HepG2 (cell line): ENCODE results near the gene ARL5B. TPM values are rescaled to one million over a fixed set of nuclear protein-coding genes. Genes with fewer than 3 reads are reported as not detected.
A peak's percentile ranks its signal among the peaks of the same experiment; 100 is the strongest.

Experiments
- ADNP ChIP-seq: sonication (generic); formaldehyde crosslinking; IDR thresholded peaks from 2 replicates; pipeline ENCODE4 v1.4.0; 2020; ENCODE audit warnings: missing genetic modification reagents
- CCDC6 ChIP-seq: sonication (generic); formaldehyde crosslinking; IDR thresholded peaks from 2 replicates; pipeline ENCODE4 v1.8.1; 2022; ENCODE audit warnings: mild to moderate bottlenecking, missing genetic modification reagents, moderate library complexity
- IRX3 ChIP-seq: sonication (generic); formaldehyde crosslinking; IDR thresholded peaks from 2 replicates; pipeline ENCODE4 v1.8.1; 2023; ENCODE audit warnings: mild to moderate bottlenecking, low read depth, missing genetic modification reagents, borderline replicate concordance
- MED13 ChIP-seq: sonication (generic); formaldehyde crosslinking; IDR thresholded peaks from 2 replicates; pipeline ENCODE4 v1.5.0; 2020; ENCODE audit warnings: missing genetic modification reagents
- PAF1 ChIP-seq: IDR thresholded peaks from 2 replicates; pipeline ENCODE4 v1.6.1; 2016; ENCODE audit warnings: missing genetic modification reagents, missing compliant biosample characterization
- SNRNP70 ChIP-seq: fragments of 200-400 bp; formaldehyde crosslinking; IDR thresholded peaks from 2 replicates; pipeline ENCODE4 v1.6.1; 2017; ENCODE audit warnings: mild to moderate bottlenecking, low read depth, low read length, moderate library complexity
- WIZ ChIP-seq: sonication (generic); formaldehyde crosslinking; IDR thresholded peaks from 2 replicates; pipeline ENCODE4 v1.5.1; 2020; ENCODE audit warnings: mild to moderate bottlenecking, missing genetic modification reagents
- ZNF350 ChIP-seq: sonication (generic); formaldehyde crosslinking; IDR thresholded peaks from 2 replicates; pipeline ENCODE4 v1.4.0; 2020; ENCODE audit warnings: mild to moderate bottlenecking, low read depth, missing genetic modification reagents, borderline replicate concordance
- ZNF564 ChIP-seq: sonication (generic); formaldehyde crosslinking; IDR thresholded peaks from 2 replicates; pipeline ENCODE4 v1.8.1; 2023; ENCODE audit warnings: mild to moderate bottlenecking, missing genetic modification reagents
- ZNF567 ChIP-seq: sonication (generic); formaldehyde crosslinking; IDR thresholded peaks from 2 replicates; pipeline ENCODE4 v1.8.1; 2023; ENCODE audit warnings: mild to moderate bottlenecking, missing genetic modification reagents, borderline replicate concordance
- ZNF607 ChIP-seq: sonication (generic); formaldehyde crosslinking; IDR thresholded peaks from 2 replicates; pipeline ENCODE4 v1.5.1; 2020; ENCODE audit warnings: missing genetic modification reagents, mild to moderate bottlenecking, borderline replicate concordance
- ZNF75D ChIP-seq: sonication (generic); formaldehyde crosslinking; IDR thresholded peaks from 2 replicates; pipeline ENCODE4 v1.8.1; 2023; ENCODE audit warnings: missing genetic modification reagents, mild to moderate bottlenecking, borderline replicate concordance
- ZNF777 ChIP-seq: sonication (generic); formaldehyde crosslinking; IDR thresholded peaks from 2 replicates; pipeline ENCODE4 v1.4.0; 2020; ENCODE audit warnings: missing genetic modification reagents
- ZNF790 ChIP-seq: sonication (generic); formaldehyde crosslinking; IDR thresholded peaks from 2 replicates; pipeline ENCODE4 v1.8.0; 2022; ENCODE audit warnings: missing genetic modification reagents, mild to moderate bottlenecking, borderline replicate concordance
- ZNF816 ChIP-seq: sonication (generic); formaldehyde crosslinking; IDR thresholded peaks from 2 replicates; pipeline ENCODE4 v1.8.0; 2022; ENCODE audit warnings: missing genetic modification reagents, mild to moderate bottlenecking, borderline replicate concordance
- polyA plus RNA-seq, 8 experiments: library from polyadenylated mRNA; depleted of rRNA in 3 of 8; stranded (reverse) in 7 of 8; unstranded in 1 of 8; fragments of >200 nt; fragmentation: Illumina TruSeq in 4 of 8; extraction: Trizol in 4 of 8; gene quantifications; 2 replicates each; pipeline versions ENCODE4 v1.2.1 to v1.2.3, GENCODE V29; 2011 to 2016; ENCODE audit warnings: low read depth in 4 of 8, missing spikeins in 1 of 8, mixed read lengths in 1 of 8; ENCODE audit not compliant: insufficient read depth in 1 of 8
- total RNA-seq, 5 experiments: library from RNA; depleted of rRNA; stranded (reverse); fragments of >200 nt; fragmentation: Illumina TruSeq; extraction: Trizol; gene quantifications; 2 replicates each; pipeline ENCODE4 v1.2.3, GENCODE V29; 2016; ENCODE audit warnings: low read depth in 1 of 5
- TF ChIP-seq, protein P1 (sequence below): sonication (generic); formaldehyde crosslinking; IDR thresholded peaks from 2 replicates; pipeline ENCODE4 v1.8.0; 2022; ENCODE audit warnings: mild to moderate bottlenecking, missing genetic modification reagents, borderline replicate concordance
- TF ChIP-seq, protein P2 (sequence below): sonication (generic); formaldehyde crosslinking; IDR thresholded peaks from 2 replicates; pipeline ENCODE4 v1.4.0; 2020; ENCODE audit warnings: mild to moderate bottlenecking, missing genetic modification reagents
- TF ChIP-seq, protein P3 (sequence below): sonication (generic); formaldehyde crosslinking; IDR thresholded peaks from 2 replicates; pipeline ENCODE4 v1.8.1; 2023; ENCODE audit warnings: missing genetic modification reagents, mild to moderate bottlenecking, borderline replicate concordance

The ARL5B gene
- total and polyA plus RNA-seq, 2 of the 13 experiments (the other 11 are each of a cell fraction or from before 2014, with no cell fraction given): 26.6 to 32.7 TPM

DNA sequence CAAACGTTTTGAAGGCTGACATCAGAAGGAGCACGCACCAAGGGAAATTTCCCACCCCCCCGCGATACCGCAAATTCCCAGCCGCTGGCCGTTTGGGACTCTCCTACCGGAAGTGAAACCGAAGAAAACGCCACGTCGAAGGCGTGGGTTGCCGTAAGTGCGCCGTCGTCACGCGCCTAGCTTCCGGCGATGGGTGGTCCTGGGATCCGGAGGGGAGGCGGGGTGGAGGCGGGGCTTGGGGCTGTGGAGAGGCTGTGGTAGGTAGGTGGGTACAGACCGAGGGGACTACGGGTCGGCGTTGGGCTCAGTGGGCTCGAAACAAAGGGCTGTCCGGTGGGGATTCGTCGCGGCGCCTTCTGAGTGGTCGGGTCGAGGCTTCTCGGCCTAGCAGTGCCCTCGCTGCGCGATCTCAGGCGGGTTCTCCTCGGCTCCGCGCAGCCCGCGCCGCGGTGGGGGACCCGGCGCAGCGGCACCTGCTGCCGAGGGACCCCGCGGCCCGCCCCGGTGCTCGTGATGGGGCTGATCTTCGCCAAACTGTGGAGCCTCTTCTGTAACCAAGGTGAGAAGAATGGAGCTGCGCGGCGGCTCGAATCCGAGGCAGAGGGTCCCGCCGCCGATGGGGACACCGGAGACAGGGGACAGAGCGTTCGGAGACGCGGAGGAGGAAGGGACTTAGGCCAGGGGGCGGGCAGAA lies at the start of gene ARL5B (continued):
- TF ChIP-seq ZNF816: no peak; the same call in 1 of the 2 replicates
- no peak for TF ChIP-seq SNRNP70
- no peak for TF ChIP-seq PAF1
- peak; percentile 55; the same call in 1 of the 2 replicates for TF ChIP-seq ZNF777 (CRISPR knock-in tag)
- peak; percentile 74; the same call in 1 of the 2 replicates for TF ChIP-seq MED13 (CRISPR knock-in tag)
- peak; percentile 55; the same call in 1 of the 2 replicates for TF ChIP-seq ZNF350 (CRISPR knock-in tag)
- no peak for TF ChIP-seq WIZ (CRISPR knock-in tag)
- no peak for TF ChIP-seq ADNP (CRISPR knock-in tag)
- TF ChIP-seq, protein P1, sequence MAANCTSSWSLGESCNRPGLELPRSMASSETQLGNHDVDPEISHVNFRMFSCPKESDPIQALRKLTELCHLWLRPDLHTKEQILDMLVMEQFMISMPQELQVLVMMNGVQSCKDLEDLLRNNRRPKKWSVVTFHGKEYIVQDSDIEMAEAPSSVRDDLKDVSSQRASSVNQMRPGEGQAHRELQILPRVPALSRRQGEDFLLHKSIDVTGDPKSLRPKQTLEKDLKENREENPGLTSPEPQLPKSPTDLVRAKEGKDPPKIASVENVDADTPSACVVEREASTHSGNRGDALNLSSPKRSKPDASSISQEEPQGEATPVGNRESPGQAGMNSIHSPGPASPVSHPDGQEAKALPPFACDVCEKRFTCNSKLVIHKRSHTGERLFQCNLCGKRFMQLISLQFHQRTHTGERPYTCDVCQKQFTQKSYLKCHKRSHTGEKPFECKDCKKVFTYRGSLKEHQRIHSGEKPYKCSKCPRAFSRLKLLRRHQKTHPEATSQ (CRISPR knock-in tag): no peak
- TF ChIP-seq ZNF790 (CRISPR knock-in tag): 0 out of 2 replicates have a peak, but pooled peaks have one; percentile 40
- TF ChIP-seq CCDC6: peak; percentile 20; the same call in 1 of the 2 replicates
- TF ChIP-seq, protein P2, sequence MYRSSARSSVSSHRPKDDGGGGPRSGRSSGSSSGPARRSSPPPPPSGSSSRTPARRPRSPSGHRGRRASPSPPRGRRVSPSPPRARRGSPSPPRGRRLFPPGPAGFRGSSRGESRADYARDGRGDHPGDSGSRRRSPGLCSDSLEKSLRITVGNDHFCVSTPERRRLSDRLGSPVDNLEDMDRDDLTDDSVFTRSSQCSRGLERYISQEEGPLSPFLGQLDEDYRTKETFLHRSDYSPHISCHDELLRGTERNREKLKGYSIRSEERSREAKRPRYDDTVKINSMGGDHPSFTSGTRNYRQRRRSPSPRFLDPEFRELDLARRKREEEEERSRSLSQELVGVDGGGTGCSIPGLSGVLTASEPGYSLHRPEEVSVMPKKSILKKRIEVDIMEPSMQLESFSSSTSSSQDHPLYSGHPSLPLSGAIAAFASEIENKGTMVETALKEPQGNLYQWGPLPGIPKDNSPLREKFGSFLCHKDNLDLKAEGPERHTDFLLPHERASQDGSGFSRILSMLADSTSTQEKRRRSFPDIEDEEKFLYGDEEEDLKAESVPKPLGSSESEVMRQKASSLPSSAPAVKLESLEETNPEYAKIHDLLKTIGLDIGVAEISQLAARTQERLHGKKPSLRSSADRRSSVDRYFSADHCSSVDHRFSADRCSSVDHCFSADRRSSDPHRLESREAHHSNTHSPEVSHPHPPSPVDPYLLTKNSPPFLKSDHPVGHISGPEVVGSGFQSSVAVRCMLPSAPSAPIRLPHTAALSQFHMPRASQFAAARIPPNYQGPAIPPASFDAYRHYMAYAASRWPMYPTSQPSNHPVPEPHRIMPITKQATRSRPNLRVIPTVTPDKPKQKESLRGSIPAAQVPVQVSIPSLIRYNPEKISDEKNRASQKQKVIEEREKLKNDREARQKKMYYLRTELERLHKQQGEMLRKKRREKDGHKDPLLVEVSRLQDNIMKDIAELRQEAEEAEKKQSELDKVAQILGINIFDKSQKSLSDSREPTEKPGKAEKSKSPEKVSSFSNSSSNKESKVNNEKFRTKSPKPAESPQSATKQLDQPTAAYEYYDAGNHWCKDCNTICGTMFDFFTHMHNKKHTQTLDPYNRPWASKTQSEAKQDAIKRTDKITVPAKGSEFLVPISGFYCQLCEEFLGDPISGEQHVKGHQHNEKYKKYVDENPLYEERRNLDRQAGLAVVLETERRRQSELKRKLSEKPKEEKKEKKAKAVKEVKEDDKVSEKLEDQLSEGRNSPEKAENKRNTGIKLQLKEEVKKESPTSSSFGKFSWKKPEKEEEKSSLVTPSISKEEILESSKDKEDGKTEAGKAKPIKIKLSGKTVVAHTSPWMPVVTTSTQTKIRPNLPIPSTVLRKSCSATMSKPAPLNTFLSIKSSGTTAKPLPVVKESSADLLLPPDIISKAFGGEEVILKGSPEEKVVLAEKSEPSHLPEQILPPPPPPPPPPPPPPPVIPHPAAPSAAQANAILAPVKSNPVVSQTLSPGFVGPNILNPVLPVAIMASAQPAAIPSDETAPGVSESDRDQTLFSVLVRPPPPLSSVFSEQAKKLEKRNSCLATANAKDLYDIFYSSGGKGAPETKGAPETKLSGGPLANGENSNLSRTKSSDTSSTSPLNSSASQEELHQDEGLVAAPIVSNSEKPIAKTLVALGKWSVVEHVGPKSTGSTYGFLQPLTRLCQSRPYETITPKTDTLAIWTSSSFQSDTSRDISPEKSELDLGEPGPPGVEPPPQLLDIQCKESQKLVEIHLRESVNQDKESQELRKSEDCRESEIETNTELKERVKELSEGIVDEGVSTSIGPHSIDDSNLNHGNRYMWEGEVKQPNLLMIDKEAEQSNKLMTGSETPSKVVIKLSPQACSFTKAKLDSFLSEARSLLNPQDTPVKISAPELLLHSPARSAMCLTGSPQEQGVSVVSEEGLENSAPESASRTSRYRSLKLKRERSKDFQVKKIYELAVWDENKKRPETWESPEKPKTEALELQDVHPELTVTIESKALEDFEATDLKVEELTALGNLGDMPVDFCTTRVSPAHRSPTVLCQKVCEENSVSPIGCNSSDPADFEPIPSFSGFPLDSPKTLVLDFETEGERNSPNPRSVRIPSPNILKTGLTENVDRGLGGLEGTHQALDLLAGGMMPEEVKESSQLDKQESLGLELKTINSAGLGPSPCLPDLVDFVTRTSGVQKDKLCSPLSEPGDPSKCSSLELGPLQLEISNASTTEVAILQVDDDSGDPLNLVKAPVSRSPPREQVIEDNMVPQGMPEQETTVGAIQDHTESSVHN (CRISPR knock-in tag): no peak
- TF ChIP-seq ZNF607 (CRISPR knock-in tag): peak; percentile 96
- TF ChIP-seq ZNF564 (CRISPR knock-in tag): no peak
- 0 out of 2 replicates have a peak, but pooled peaks have one; percentile 21 for TF ChIP-seq IRX3
- peak; percentile 79; the same call in 1 of the 2 replicates for TF ChIP-seq ZNF567 (CRISPR knock-in tag)
- no peak for TF ChIP-seq ZNF75D (CRISPR knock-in tag)
- TF ChIP-seq, protein P3, sequence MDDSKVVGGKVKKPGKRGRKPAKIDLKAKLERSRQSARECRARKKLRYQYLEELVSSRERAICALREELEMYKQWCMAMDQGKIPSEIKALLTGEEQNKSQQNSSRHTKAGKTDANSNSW (CRISPR knock-in tag): no peak; the same call in 1 of the 2 replicates
